H54 (cell line): ENCODE data around the gene SCN9A.
"Not testable (repeated sequence)": the region's sequence is repeated elsewhere in the genome, so short reads cannot be mapped to it uniquely, and the experiment has no call there.

Source experiments
- DNase-seq: peaks from one replicate; pipeline ENCODE4 v3.0.0; 2011; ENCODE audit warnings: low spot score, mixed read lengths; ENCODE audit not compliant: insufficient read length
- FAIRE-seq: peaks from 3 replicates; lab custom pipeline; 2011; peaks lifted over from hg19 to GRCh38; lab: Jason Lieb, UNC
- POLR2A ChIP-seq: IDR thresholded peaks from 2 replicates; pipeline ENCODE4 v1.6.1; 2011; ENCODE audit warnings: low read depth, mild to moderate bottlenecking, low read length

The SCN9A gene

GRCh38 chr2:166233244-166233643 lies 142.5 kb downstream of the SCN9A start:
- no peak for TF ChIP-seq POLR2A
- FAIRE-seq (no peak), DNase-seq (no peak)

- no peak for DNase-seq
- no peak for TF ChIP-seq POLR2A
- no peak for FAIRE-seq
Measured at GRCh38 chr2:166230724-166231070, 145.0 kb downstream of the SCN9A start.

GRCh38 chr2:166230024-166230723 lies 145.6 kb downstream of the SCN9A start:
- DNase-seq = no peak
- no peak for TF ChIP-seq POLR2A
- no peak for FAIRE-seq

GRCh38 chr2:166229678-166230023 lies 146.1 kb downstream of the SCN9A start:
- FAIRE-seq (no peak), DNase-seq (no peak)
- TF ChIP-seq POLR2A = no peak

GRCh38 chr2:166224197-166224596 lies 151.5 kb downstream of the SCN9A start:
- no peak for FAIRE-seq
- TF ChIP-seq POLR2A = no peak
- no peak for DNase-seq

GRCh38 chr2:166223298-166223697 lies 152.4 kb downstream of the SCN9A start:
- DNase-seq (no peak), FAIRE-seq (no peak)
- TF ChIP-seq POLR2A = no peak

GRCh38 chr2:166211079-166211478 lies 164.7 kb downstream of the SCN9A start:
- FAIRE-seq (no peak), DNase-seq (no peak)
- no peak for TF ChIP-seq POLR2A

GRCh38 chr2:166209944-166210343 lies 165.8 kb downstream of the SCN9A start:
- not testable (repeated sequence) for DNase-seq, FAIRE-seq

GRCh38 chr2:166209367-166209766 lies 166.4 kb downstream of the SCN9A start:
- not testable (repeated sequence) for FAIRE-seq, DNase-seq

- FAIRE-seq, DNase-seq: not testable (repeated sequence)
Measured at GRCh38 chr2:166206153-166206552, 169.6 kb downstream of the SCN9A start.

GRCh38 chr2:166202778-166203177 lies 173.0 kb downstream of the SCN9A start:
- TF ChIP-seq POLR2A = no peak
- no peak for FAIRE-seq
- no peak for DNase-seq

GRCh38 chr2:166197446-166197845 lies 178.3 kb downstream of the SCN9A start:
- TF ChIP-seq POLR2A = no peak
- no peak for DNase-seq
- FAIRE-seq = no peak

- no peak for FAIRE-seq
- no peak for TF ChIP-seq POLR2A
Measured at GRCh38 chr2:166193407-166193806, 182.3 kb downstream of the SCN9A start.

GRCh38 chr2:166188084-166188483 lies 187.7 kb downstream of the SCN9A start:
- DNase-seq (no peak), FAIRE-seq (no peak)
- no peak for TF ChIP-seq POLR2A

More at GRCh38 chr2:166193407-166193806, 182.3 kb downstream of the SCN9A start:
- DNase-seq = no peak

GRCh38 chr2:166184789-166185188 lies 191.0 kb downstream of the SCN9A start:
- no peak for TF ChIP-seq POLR2A
- FAIRE-seq = no peak

GRCh38 chr2:166181813-166182154 lies 194.0 kb downstream of the SCN9A start:
- FAIRE-seq (no peak), DNase-seq (no peak)
- TF ChIP-seq POLR2A = no peak

More at GRCh38 chr2:166184789-166185188, 191.0 kb downstream of the SCN9A start:
- no peak for DNase-seq
